Measurements from ENCODE around the gene RPS16.

Gene RPS16

GRCh38 chr19:39412867-39413271 is 22.9 kb downstream of the RPS16 start:
- no peak; the same call in 1 of the 2 replicates for TF ChIP-seq SIN3A (IDR thresholded peaks at IDR 0.05; ENCODE audit: borderline replicate concordance, insufficient read depth, low read length)
- TF ChIP-seq TAF1 (IDR thresholded peaks at IDR 0.05; ENCODE audit: borderline replicate concordance, insufficient read depth, low read length) = no peak
- TF ChIP-seq, protein P1, sequence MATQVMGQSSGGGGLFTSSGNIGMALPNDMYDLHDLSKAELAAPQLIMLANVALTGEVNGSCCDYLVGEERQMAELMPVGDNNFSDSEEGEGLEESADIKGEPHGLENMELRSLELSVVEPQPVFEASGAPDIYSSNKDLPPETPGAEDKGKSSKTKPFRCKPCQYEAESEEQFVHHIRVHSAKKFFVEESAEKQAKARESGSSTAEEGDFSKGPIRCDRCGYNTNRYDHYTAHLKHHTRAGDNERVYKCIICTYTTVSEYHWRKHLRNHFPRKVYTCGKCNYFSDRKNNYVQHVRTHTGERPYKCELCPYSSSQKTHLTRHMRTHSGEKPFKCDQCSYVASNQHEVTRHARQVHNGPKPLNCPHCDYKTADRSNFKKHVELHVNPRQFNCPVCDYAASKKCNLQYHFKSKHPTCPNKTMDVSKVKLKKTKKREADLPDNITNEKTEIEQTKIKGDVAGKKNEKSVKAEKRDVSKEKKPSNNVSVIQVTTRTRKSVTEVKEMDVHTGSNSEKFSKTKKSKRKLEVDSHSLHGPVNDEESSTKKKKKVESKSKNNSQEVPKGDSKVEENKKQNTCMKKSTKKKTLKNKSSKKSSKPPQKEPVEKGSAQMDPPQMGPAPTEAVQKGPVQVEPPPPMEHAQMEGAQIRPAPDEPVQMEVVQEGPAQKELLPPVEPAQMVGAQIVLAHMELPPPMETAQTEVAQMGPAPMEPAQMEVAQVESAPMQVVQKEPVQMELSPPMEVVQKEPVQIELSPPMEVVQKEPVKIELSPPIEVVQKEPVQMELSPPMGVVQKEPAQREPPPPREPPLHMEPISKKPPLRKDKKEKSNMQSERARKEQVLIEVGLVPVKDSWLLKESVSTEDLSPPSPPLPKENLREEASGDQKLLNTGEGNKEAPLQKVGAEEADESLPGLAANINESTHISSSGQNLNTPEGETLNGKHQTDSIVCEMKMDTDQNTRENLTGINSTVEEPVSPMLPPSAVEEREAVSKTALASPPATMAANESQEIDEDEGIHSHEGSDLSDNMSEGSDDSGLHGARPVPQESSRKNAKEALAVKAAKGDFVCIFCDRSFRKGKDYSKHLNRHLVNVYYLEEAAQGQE (IDR thresholded peaks at IDR 0.05; ENCODE audit: insufficient read depth in 1 of 2, low read depth in 2 of 2, low read length in 2 of 2) = no peak
- TF ChIP-seq FOXP2 (optimal IDR thresholded peaks at IDR 0.05; ENCODE audit: borderline replicate concordance, extremely low read depth, extremely low read length, insufficient read depth) = no peak
- no peak; the same call in 1 of the 2 replicates for TF ChIP-seq POLR2AphosphoS5 (IDR thresholded peaks at IDR 0.05; ENCODE audit: low read depth, low read length)

DNA sequence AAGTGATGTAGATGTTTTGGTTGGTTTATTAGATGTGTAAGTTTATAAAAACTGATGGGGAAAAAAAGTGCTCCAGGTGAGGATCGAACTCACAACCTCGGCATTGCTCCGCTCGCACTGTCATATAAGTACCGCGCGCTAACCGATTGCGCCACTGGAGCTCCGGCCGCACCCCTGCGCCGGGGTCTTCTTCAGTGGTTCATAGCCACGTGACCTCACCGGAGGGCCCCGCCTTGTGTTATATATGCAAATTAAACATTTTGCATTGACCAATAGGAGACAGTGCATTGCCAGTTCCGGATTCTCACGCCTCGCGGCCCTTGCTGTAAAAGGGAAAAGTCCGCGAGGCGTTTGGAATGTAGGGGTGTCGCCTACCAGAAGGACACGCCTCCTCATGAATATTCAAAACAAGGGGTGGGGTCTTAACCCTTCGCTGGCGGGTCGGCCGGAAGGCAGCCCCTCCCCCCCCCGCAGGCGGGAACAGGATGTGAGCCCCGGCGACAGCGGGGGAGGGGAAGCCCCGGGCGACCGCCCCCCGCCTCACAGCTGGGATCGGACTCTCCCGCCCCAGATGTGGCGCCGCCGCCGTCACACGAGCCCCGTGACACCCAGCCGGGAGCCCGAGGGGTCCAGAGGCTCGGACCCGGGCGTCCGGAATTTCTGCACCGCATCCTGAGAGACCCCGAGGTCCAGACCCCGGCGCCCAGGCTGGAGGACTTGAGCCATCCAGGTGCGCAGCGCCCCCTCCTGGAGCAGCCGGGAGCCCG is 23.5 kb downstream of the RPS16 start, which contains the start of gene PLEKHG2:
Gene PLEKHG2, plus strand, starts transcription at position 570 of the 767 bp plus-strand sequence. CDS start 1,418 bp downstream, outside the sequence.
- TF ChIP-seq POLR2AphosphoS5 (IDR thresholded peaks at IDR 0.05; ENCODE audit: low read depth, low read length) (peak; percentile 33; the same call in 1 of the 2 replicates), FOXP2 (optimal IDR thresholded peaks at IDR 0.05; ENCODE audit: borderline replicate concordance, extremely low read depth, extremely low read length, insufficient read depth) (peak; percentile 71), TAF1 (IDR thresholded peaks at IDR 0.05; ENCODE audit: borderline replicate concordance, insufficient read depth, low read length) (no peak), SIN3A (IDR thresholded peaks at IDR 0.05; ENCODE audit: borderline replicate concordance, insufficient read depth, low read length) (no peak)
- TF ChIP-seq, protein P1 (IDR thresholded peaks at IDR 0.05; ENCODE audit: insufficient read depth in 1 of 2, low read depth in 2 of 2, low read length in 2 of 2) = no peak; a peak in 1 of 4 replicates

DNA sequence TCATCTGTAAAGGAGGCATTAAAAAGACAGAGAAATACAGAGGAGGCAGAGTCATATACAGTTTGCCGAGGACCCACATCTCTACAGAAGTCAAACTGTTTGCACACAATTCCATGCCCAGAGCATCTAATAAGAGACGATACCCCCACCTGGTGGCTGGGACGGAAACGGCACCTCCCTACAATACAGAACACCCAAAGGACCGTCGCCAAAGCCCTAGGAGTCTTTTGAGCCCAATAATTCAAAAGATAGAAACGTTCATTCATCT is 24.0 kb downstream of the RPS16 start:
- no peak for TF ChIP-seq FOXP2 (optimal IDR thresholded peaks at IDR 0.05; ENCODE audit: borderline replicate concordance, extremely low read depth, extremely low read length, insufficient read depth)
- TF ChIP-seq POLR2AphosphoS5 (IDR thresholded peaks at IDR 0.05; ENCODE audit: low read depth, low read length) = no peak
- no peak for TF ChIP-seq SIN3A (IDR thresholded peaks at IDR 0.05; ENCODE audit: borderline replicate concordance, insufficient read depth, low read length)
- TF ChIP-seq TAF1 (IDR thresholded peaks at IDR 0.05; ENCODE audit: borderline replicate concordance, insufficient read depth, low read length) = no peak

GRCh38 chr19:39411081-39411831 is 24.5 kb downstream of the RPS16 start:
- TF ChIP-seq FOXP2 (optimal IDR thresholded peaks at IDR 0.05; ENCODE audit: borderline replicate concordance, extremely low read depth, extremely low read length, insufficient read depth) (no peak), TAF1 (IDR thresholded peaks at IDR 0.05; ENCODE audit: borderline replicate concordance, insufficient read depth, low read length) (no peak), POLR2AphosphoS5 (IDR thresholded peaks at IDR 0.05; ENCODE audit: low read depth, low read length) (no peak)
- TF ChIP-seq, protein P1 (IDR thresholded peaks at IDR 0.05; ENCODE audit: insufficient read depth in 1 of 2, low read depth in 2 of 2, low read length in 2 of 2) = no peak

DNA sequence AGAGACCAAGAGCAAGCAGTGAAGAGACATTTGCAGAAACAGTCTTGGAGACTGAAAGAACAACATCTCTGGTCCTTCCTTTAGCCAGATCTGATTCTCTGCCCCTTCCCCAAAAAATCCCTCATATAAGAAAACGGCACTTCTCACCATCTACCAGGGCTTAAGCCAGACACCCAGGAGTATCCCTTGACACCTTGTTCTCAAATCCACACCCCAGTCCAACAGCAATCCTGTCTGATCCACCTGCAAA is 25.0 kb downstream of the RPS16 start:
- TF ChIP-seq SIN3A (IDR thresholded peaks at IDR 0.05; ENCODE audit: borderline replicate concordance, insufficient read depth, low read length) (no peak), TAF1 (IDR thresholded peaks at IDR 0.05; ENCODE audit: borderline replicate concordance, insufficient read depth, low read length) (no peak), POLR2AphosphoS5 (IDR thresholded peaks at IDR 0.05; ENCODE audit: low read depth, low read length) (no peak), FOXP2 (optimal IDR thresholded peaks at IDR 0.05; ENCODE audit: borderline replicate concordance, extremely low read depth, extremely low read length, insufficient read depth) (no peak)
- TF ChIP-seq, protein P1 (IDR thresholded peaks at IDR 0.05; ENCODE audit: insufficient read depth in 1 of 2, low read depth in 2 of 2, low read length in 2 of 2) = no peak

Measured in PFSK-1 (cell line).